Kidney capillary endothelial cell (primary cell): Measurements from ENCODE around the gene LNPEP.

ENCODE experiments used
- DNase-seq: peaks from one replicate; pipeline ENCODE4 v3.0.0-alpha.2; 2018; ENCODE audit warnings: low spot score

LNPEP gene

GRCh38 chr5:96961053-96961452 lies 25.2 kb downstream of the LNPEP start:
- DNase-seq, result no peak

- DNase-seq, result no peak
These were observed 26.7 kb downstream of the LNPEP start for GRCh38 chr5:96962540-96962991.

- DNase-seq, result peak; percentile 86
These were observed 27.4 kb downstream of the LNPEP start for GRCh38 chr5:96963267-96963666.

GRCh38 chr5:96966801-96967200 lies 30.9 kb downstream of the LNPEP start:
- no peak for DNase-seq

- DNase-seq, result no peak
These were observed 31.5 kb downstream of the LNPEP start for GRCh38 chr5:96967400-96967799.

GRCh38 chr5:96968074-96968473 lies 32.2 kb downstream of the LNPEP start:
- peak; percentile 72 for DNase-seq

- no peak for DNase-seq
These were observed 32.7 kb downstream of the LNPEP start for GRCh38 chr5:96968614-96969013.

- DNase-seq, result no peak
These were observed 33.5 kb downstream of the LNPEP start for GRCh38 chr5:96969366-96969765.

- no peak for DNase-seq
These were observed 36.9 kb downstream of the LNPEP start for GRCh38 chr5:96972599-96973334.

GRCh38 chr5:96973532-96974401 lies 37.9 kb downstream of the LNPEP start:
- DNase-seq, result no peak

GRCh38 chr5:96975656-96976055 lies 39.8 kb downstream of the LNPEP start:
- no peak for DNase-seq

- DNase-seq, result no peak
These were observed 41.3 kb downstream of the LNPEP start for GRCh38 chr5:96977228-96977627.

- no peak for DNase-seq
These were observed 43.1 kb downstream of the LNPEP start for GRCh38 chr5:96978812-96979449.

- DNase-seq, result no peak
These were observed 48.8 kb downstream of the LNPEP start for GRCh38 chr5:96984506-96985192.

- DNase-seq, result no peak
These were observed 50.6 kb downstream of the LNPEP start for GRCh38 chr5:96986450-96986849.

- DNase-seq, result no peak
These were observed 54.2 kb downstream of the LNPEP start for GRCh38 chr5:96990102-96990501.

- no peak for DNase-seq
These were observed 55.8 kb downstream of the LNPEP start for GRCh38 chr5:96991708-96992107.

GRCh38 chr5:96993760-96994159 lies 57.9 kb downstream of the LNPEP start:
- no peak for DNase-seq

- no peak for DNase-seq
These were observed 58.6 kb downstream of the LNPEP start for GRCh38 chr5:96994493-96994892.

- no peak for DNase-seq
These were observed 59.5 kb downstream of the LNPEP start for GRCh38 chr5:96995419-96995818.

- peak; percentile 61 for DNase-seq
These were observed 61.5 kb downstream of the LNPEP start for GRCh38 chr5:96997265-96997859.

GRCh38 chr5:96999856-97000255 lies 64.0 kb downstream of the LNPEP start:
- DNase-seq, result no peak
